ENCODE results near the gene TGIF1.

TGIF1 gene

GRCh38 chr18:3485153-3486149, 35.5 kb downstream of the TGIF1 start:
- ATAC-seq (replicated peaks; ENCODE audit: extremely low read depth, poor library complexity, severe bottlenecking) (no peak), DNase-seq (ENCODE audit: low spot score in 2 of 2) (no peak)
- H3K27me3 Mint-ChIP-seq: peaks cover 8% of the 10 kb centered on the region
- no peaks in the 10 kb centered on the region for H3K36me3 Mint-ChIP-seq (ENCODE audit: insufficient read depth)
- no peak overlapping the region for H3K4me3 Mint-ChIP-seq
- no peaks in the 10 kb centered on the region for H3K4me1 Mint-ChIP-seq
- no peak overlapping the region for H3K27ac Mint-ChIP-seq (ENCODE audit: low read depth)
- H3K9me3 Mint-ChIP-seq: no peaks in the 10 kb centered on the region

- DNase-seq (ENCODE audit: low spot score in 2 of 2): no peak
- no peak for ATAC-seq (replicated peaks; ENCODE audit: extremely low read depth, poor library complexity, severe bottlenecking)
- Mint-ChIP-seq H3K4me1 (no peaks in the 10 kb centered on the region), H3K36me3 (ENCODE audit: insufficient read depth) (no peaks in the 10 kb centered on the region), H3K27ac (ENCODE audit: low read depth) (no peak overlapping the region), H3K27me3 (peaks cover 9% of the 10 kb centered on the region), H3K9me3 (no peaks in the 10 kb centered on the region), H3K4me3 (no peak overlapping the region)
Measured at GRCh38 chr18:3486512-3486911, 36.5 kb downstream of the TGIF1 start.

- peaks cover 32% of the 10 kb centered on the region for H3K27me3 Mint-ChIP-seq
Measured at GRCh38 chr18:3489462-3489861, 39.5 kb downstream of the TGIF1 start.

GRCh38 chr18:3491981-3492555, 42.1 kb downstream of the TGIF1 start:
- ATAC-seq (replicated peaks; ENCODE audit: extremely low read depth, poor library complexity, severe bottlenecking) (no peak), DNase-seq (ENCODE audit: low spot score in 2 of 2) (no peak)
- Mint-ChIP-seq H3K4me1 (no peaks in the 10 kb centered on the region), H3K9me3 (no peaks in the 10 kb centered on the region), H3K27me3 (peaks cover 32% of the 10 kb centered on the region), H3K4me3 (no peak overlapping the region), H3K36me3 (ENCODE audit: insufficient read depth) (no peaks in the 10 kb centered on the region), H3K27ac (ENCODE audit: low read depth) (no peak overlapping the region)

More at GRCh38 chr18:3489462-3489861, 39.5 kb downstream of the TGIF1 start:
- DNase-seq (ENCODE audit: low spot score in 2 of 2): no peak
- Mint-ChIP-seq H3K4me3 (no peak overlapping the region), H3K36me3 (ENCODE audit: insufficient read depth) (no peaks in the 10 kb centered on the region), H3K27ac (ENCODE audit: low read depth) (no peak overlapping the region), H3K4me1 (no peaks in the 10 kb centered on the region), H3K9me3 (no peaks in the 10 kb centered on the region)
- ATAC-seq (replicated peaks; ENCODE audit: extremely low read depth, poor library complexity, severe bottlenecking): no peak

- H3K27ac Mint-ChIP-seq (ENCODE audit: low read depth): no peak overlapping the region
- no peaks in the 10 kb centered on the region for H3K9me3 Mint-ChIP-seq
- ATAC-seq (replicated peaks; ENCODE audit: extremely low read depth, poor library complexity, severe bottlenecking): no peak
- H3K27me3 Mint-ChIP-seq: peaks cover 35% of the 10 kb centered on the region
- H3K36me3 Mint-ChIP-seq (ENCODE audit: insufficient read depth): no peaks in the 10 kb centered on the region
- H3K4me1 Mint-ChIP-seq: no peaks in the 10 kb centered on the region
- no peak overlapping the region for H3K4me3 Mint-ChIP-seq
- DNase-seq (ENCODE audit: low spot score in 2 of 2): no peak
Measured at GRCh38 chr18:3492721-3493120, 42.7 kb downstream of the TGIF1 start.

GRCh38 chr18:3493501-3494244, 43.7 kb downstream of the TGIF1 start:
- ATAC-seq (replicated peaks; ENCODE audit: extremely low read depth, poor library complexity, severe bottlenecking): no peak
- no peak overlapping the region for H3K27ac Mint-ChIP-seq (ENCODE audit: low read depth)

GRCh38 chr18:3494245-3494526, 44.2 kb downstream of the TGIF1 start:
- H3K9me3 Mint-ChIP-seq: no peaks in the 10 kb centered on the region
- peaks cover 50% of the 10 kb centered on the region for H3K27me3 Mint-ChIP-seq
- no peak overlapping the region for H3K27ac Mint-ChIP-seq (ENCODE audit: low read depth)
- H3K4me1 Mint-ChIP-seq: peaks cover 5% of the 10 kb centered on the region
- peaks cover 2% of the 10 kb centered on the region for H3K36me3 Mint-ChIP-seq (ENCODE audit: insufficient read depth)
- DNase-seq (ENCODE audit: low spot score in 2 of 2) (no peak), ATAC-seq (replicated peaks; ENCODE audit: extremely low read depth, poor library complexity, severe bottlenecking) (no peak)
- H3K4me3 Mint-ChIP-seq: no peak overlapping the region

More at GRCh38 chr18:3493501-3494244, 43.7 kb downstream of the TGIF1 start:
- H3K9me3 Mint-ChIP-seq: no peaks in the 10 kb centered on the region
- H3K36me3 Mint-ChIP-seq (ENCODE audit: insufficient read depth): peaks cover 1% of the 10 kb centered on the region
- peaks cover 3% of the 10 kb centered on the region for H3K4me1 Mint-ChIP-seq
- no peak for DNase-seq (ENCODE audit: low spot score in 2 of 2)
- H3K4me3 Mint-ChIP-seq: no peak overlapping the region
- H3K27me3 Mint-ChIP-seq: peaks cover 45% of the 10 kb centered on the region

- H3K4me1 Mint-ChIP-seq: peaks cover 5% of the 10 kb centered on the region
Measured at GRCh38 chr18:3494569-3494968, 44.6 kb downstream of the TGIF1 start.

GRCh38 chr18:3495691-3496430, 45.9 kb downstream of the TGIF1 start:
- Mint-ChIP-seq H3K9me3 (no peaks in the 10 kb centered on the region), H3K36me3 (ENCODE audit: insufficient read depth) (peaks cover 2% of the 10 kb centered on the region), H3K4me3 (no peak overlapping the region), H3K4me1 (peaks cover 5% of the 10 kb centered on the region), H3K27ac (ENCODE audit: low read depth) (no peak overlapping the region), H3K27me3 (peaks cover 52% of the 10 kb centered on the region)
- no peak for ATAC-seq (replicated peaks; ENCODE audit: extremely low read depth, poor library complexity, severe bottlenecking)
- no peak for DNase-seq (ENCODE audit: low spot score in 2 of 2)

More at GRCh38 chr18:3494569-3494968, 44.6 kb downstream of the TGIF1 start:
- H3K4me3 Mint-ChIP-seq: no peak overlapping the region
- H3K27me3 Mint-ChIP-seq: peaks cover 54% of the 10 kb centered on the region
- peaks cover 2% of the 10 kb centered on the region for H3K36me3 Mint-ChIP-seq (ENCODE audit: insufficient read depth)
- ATAC-seq (replicated peaks; ENCODE audit: extremely low read depth, poor library complexity, severe bottlenecking): no peak
- DNase-seq (ENCODE audit: low spot score in 2 of 2): no peak
- no peak overlapping the region for H3K27ac Mint-ChIP-seq (ENCODE audit: low read depth)
- no peaks in the 10 kb centered on the region for H3K9me3 Mint-ChIP-seq

- H3K27ac Mint-ChIP-seq (ENCODE audit: low read depth): no peak overlapping the region
- H3K27me3 Mint-ChIP-seq: peaks cover 35% of the 10 kb centered on the region
- ATAC-seq (replicated peaks; ENCODE audit: extremely low read depth, poor library complexity, severe bottlenecking): no peak
- peaks cover 5% of the 10 kb centered on the region for H3K4me1 Mint-ChIP-seq
- H3K4me3 Mint-ChIP-seq: peak overlapping the region; percentile 62
- peaks cover 2% of the 10 kb centered on the region for H3K36me3 Mint-ChIP-seq (ENCODE audit: insufficient read depth)
- no peak for DNase-seq (ENCODE audit: low spot score in 2 of 2)
- no peaks in the 10 kb centered on the region for H3K9me3 Mint-ChIP-seq
Measured at GRCh38 chr18:3498698-3499471, 48.9 kb downstream of the TGIF1 start.

- H3K4me3 Mint-ChIP-seq: peak overlapping the region; percentile 62
- H3K36me3 Mint-ChIP-seq (ENCODE audit: insufficient read depth): peaks cover 2% of the 10 kb centered on the region
- peaks cover 30% of the 10 kb centered on the region for H3K27me3 Mint-ChIP-seq
- ATAC-seq (replicated peaks; ENCODE audit: extremely low read depth, poor library complexity, severe bottlenecking): no peak
- H3K9me3 Mint-ChIP-seq: no peaks in the 10 kb centered on the region
- DNase-seq (ENCODE audit: low spot score in 2 of 2): no peak
- peaks cover 5% of the 10 kb centered on the region for H3K4me1 Mint-ChIP-seq
- no peak overlapping the region for H3K27ac Mint-ChIP-seq (ENCODE audit: low read depth)
Measured at GRCh38 chr18:3499501-3499900, 49.5 kb downstream of the TGIF1 start.

Measured in central memory CD8-positive, alpha-beta T cell (primary cell).